Measurements from ENCODE around the gene RAD54L.
"Not testable (repeated sequence)": the region's sequence is repeated elsewhere in the genome, so short reads cannot be mapped to it uniquely, and the experiment has no call there.

RAD54L gene

GRCh38 chr1:46325285-46326076 is 77.9 kb downstream of the RAD54L start:
- not testable (repeated sequence) for DNase-seq
